ENCODE data around the gene PROKR1. TPM values are rescaled to one million over a fixed set of nuclear protein-coding genes. Genes with fewer than 3 reads are reported as not detected.
A peak's percentile ranks its signal among the peaks of the same experiment; 100 is the strongest.

PROKR1 gene
- total RNA-seq (not detected in 2 replicates), polyA plus RNA-seq (0.01 TPM in 1 of 2 replicates, not detected in the other), polyA minus RNA-seq (not detected in 2 replicates)
- 0.02 TPM for total RNA-seq (2013)

DNA sequence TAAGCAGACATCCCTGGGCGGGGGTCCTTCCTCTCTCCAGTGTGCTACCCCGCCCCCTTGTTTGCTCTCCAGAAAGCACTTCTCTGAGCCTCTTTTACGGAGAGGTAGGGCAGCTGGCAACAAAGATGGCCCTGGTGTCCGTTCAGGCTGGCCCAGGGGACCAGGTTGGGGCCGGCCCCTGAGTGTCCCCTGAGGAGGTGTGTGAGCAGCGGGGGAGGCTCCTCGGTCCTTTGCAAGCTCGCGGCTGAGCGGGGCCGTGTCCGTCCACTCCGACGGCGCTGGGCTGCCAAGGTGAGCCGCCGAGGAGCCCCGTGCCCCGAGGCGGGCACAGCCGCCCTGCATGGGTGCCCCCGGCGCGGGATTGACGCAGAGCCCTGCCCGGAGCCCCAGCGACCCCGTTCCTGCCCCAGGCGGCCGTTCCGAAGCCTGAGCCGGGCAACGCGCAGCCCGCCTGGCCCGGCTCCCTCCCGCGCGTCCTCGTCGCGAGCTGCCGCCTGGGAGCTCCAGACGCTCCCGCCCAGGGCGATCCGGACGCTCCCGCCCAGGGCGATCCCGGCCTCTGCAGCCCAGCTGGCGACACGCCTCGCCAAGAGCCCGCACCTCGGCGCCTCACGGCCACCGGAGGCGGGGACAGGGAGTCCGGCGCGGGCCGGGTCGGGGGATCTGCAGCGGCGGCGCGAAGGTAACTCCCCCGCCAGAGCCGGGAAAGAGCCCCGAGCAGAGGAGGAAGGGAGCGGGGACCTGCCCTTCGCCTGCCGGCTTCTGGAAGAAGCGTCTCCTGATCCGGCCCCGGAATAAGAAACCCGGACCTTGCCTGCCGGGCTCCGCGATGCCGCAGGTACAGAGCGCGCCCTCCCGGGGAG, at the start of gene PROKR1:
TSS of gene PROKR1 (plus strand) at position 569 of the 863 bp plus-strand sequence. CDS start 2,243 bp downstream, outside the sequence.
- intact Hi-C loops (cut with micrococcal nuclease): no loop called here
- H3K79me2 ChIP-seq (ENCODE audit: control insufficient read depth, insufficient read depth, low read length): no peaks in the 10 kb centered on the region
- ChIA-PET CTCF (no interaction called here), POLR2A (no interaction called here)
- Mint-ChIP-seq H3K4me1 (peaks cover 6% of the 10 kb centered on the region), H3K27ac (no peak within 1 kb of the TSS), H3K4me3 (peak within 1 kb of the TSS; percentile 61), H3K27me3 (peaks cover 69% of the 10 kb centered on the region), H3K9me3 (ENCODE audit: insufficient read depth) (peaks cover 11% of the 10 kb centered on the region)
- peak within 1 kb of the TSS; percentile 85 for H3K4me2 ChIP-seq (replicated peaks; ENCODE audit: low read depth, low read length, poor library complexity, severe bottlenecking)
- H3K4me3 ChIP-seq (ENCODE audit: control extremely low read depth in 1 of 5, extremely low read depth in 1 of 5, insufficient read depth in 1 of 5, low read depth in 2 of 5, low read length in 4 of 5): peak within 1 kb of the TSS in 3 of 5 experiments; percentile 36 to 40 (median 37)
- H3K9me3 ChIP-seq (ENCODE audit: control extremely low read depth in 1 of 3, control insufficient read depth in 2 of 3, insufficient read depth in 1 of 3, low read length in 2 of 3): peaks cover 0 to 10% (median 0%) of the 10 kb centered on the region in 3 donors
- no peaks in the 10 kb centered on the region for H4K20me1 ChIP-seq (ENCODE audit: control insufficient read depth, insufficient read depth, low read length, poor library complexity, severe bottlenecking)
- ATAC-seq (ENCODE audit: low read depth) (no peak), DNase-seq (peak; percentile 29)
- peak within 1 kb of the TSS; percentile 58 for H2AFZ ChIP-seq (ENCODE audit: insufficient read depth, low read depth, low read length, poor library complexity, severe bottlenecking)
- peaks cover 10 to 21% of the 10 kb centered on the region in 2 donors for H3K4me1 ChIP-seq (ENCODE audit: control insufficient read depth in 2 of 2, insufficient read depth in 2 of 2, low read length in 2 of 2)
- TF ChIP-seq, protein P1, sequence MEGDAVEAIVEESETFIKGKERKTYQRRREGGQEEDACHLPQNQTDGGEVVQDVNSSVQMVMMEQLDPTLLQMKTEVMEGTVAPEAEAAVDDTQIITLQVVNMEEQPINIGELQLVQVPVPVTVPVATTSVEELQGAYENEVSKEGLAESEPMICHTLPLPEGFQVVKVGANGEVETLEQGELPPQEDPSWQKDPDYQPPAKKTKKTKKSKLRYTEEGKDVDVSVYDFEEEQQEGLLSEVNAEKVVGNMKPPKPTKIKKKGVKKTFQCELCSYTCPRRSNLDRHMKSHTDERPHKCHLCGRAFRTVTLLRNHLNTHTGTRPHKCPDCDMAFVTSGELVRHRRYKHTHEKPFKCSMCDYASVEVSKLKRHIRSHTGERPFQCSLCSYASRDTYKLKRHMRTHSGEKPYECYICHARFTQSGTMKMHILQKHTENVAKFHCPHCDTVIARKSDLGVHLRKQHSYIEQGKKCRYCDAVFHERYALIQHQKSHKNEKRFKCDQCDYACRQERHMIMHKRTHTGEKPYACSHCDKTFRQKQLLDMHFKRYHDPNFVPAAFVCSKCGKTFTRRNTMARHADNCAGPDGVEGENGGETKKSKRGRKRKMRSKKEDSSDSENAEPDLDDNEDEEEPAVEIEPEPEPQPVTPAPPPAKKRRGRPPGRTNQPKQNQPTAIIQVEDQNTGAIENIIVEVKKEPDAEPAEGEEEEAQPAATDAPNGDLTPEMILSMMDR (IDR thresholded peaks at IDR 0.05): no peak
- TF ChIP-seq EZH2 (IDR thresholded peaks at IDR 0.05; ENCODE audit: borderline replicate concordance, insufficient read depth, low read depth, low read length, poor library complexity, severe bottlenecking): peak; percentile 32
- 4% methylated on average over 86 of the region's 86 CpGs for WGBS (ENCODE audit: insufficient coverage)
- H3K9ac ChIP-seq (ENCODE audit: low read length): peak within 1 kb of the TSS; percentile 58
- H3K27ac ChIP-seq (ENCODE audit: low read length in 2 of 2): no peak within 1 kb of the TSS
- no peaks in the 10 kb centered on the region for H3K36me3 ChIP-seq (replicated peaks in 1 of 2; ENCODE audit: control extremely low read depth in 1 of 2, control insufficient read depth in 1 of 2, extremely low read depth in 1 of 2, insufficient read depth in 2 of 2, low read length in 1 of 2)
- peaks cover 0 to 56% (median 30%) of the 10 kb centered on the region in 4 experiments for H3K27me3 ChIP-seq (replicated peaks in 1 of 4; ENCODE audit: control extremely low read depth in 1 of 4, control insufficient read depth in 3 of 4, insufficient read depth in 4 of 4, low read length in 3 of 4)

DNA sequence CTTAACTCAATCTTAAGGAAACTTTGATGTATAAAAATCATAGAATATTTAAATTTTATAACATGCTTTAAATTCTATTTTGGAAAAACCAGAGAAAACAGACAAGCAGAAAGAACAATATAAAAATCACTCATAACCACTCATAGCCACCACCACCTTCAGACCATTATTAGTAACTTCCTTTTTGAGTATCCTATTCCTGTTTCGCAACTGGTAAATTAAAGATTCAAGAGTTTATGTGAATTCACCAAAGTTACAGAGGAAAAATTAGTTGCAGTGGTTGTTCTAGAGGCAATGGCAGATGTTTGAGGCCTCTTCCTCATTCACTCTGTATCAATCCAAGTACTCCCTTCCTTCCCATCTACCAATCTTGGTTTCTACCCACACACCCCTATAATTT, 49.3 kb upstream of the PROKR1 start:
- TF ChIP-seq EZH2 (IDR thresholded peaks at IDR 0.05; ENCODE audit: borderline replicate concordance, insufficient read depth, low read depth, low read length, poor library complexity, severe bottlenecking): no peak
- TF ChIP-seq, protein P1 (IDR thresholded peaks at IDR 0.05): no peak
- WGBS (ENCODE audit: insufficient coverage): no CpG with 5 or more reads among the region's 1 CpG
- Histone ChIP-seq H3K9ac (ENCODE audit: low read length) (no peak overlapping the region), H3K27ac (ENCODE audit: low read length in 2 of 2) (no peak overlapping the region), H4K20me1 (ENCODE audit: control insufficient read depth, insufficient read depth, low read length, poor library complexity, severe bottlenecking) (no peaks in the 10 kb centered on the region), H3K36me3 (replicated peaks in 1 of 2; ENCODE audit: control extremely low read depth in 1 of 2, control insufficient read depth in 1 of 2, extremely low read depth in 1 of 2, insufficient read depth in 2 of 2, low read length in 1 of 2) (no peaks in the 10 kb centered on the region), H3K9me3 (ENCODE audit: control extremely low read depth in 1 of 3, control insufficient read depth in 2 of 3, insufficient read depth in 1 of 3, low read length in 2 of 3) (no peaks in the 10 kb centered on the region), H3K79me2 (ENCODE audit: control insufficient read depth, insufficient read depth, low read length) (no peaks in the 10 kb centered on the region), H3K4me1 (ENCODE audit: control insufficient read depth in 2 of 2, insufficient read depth in 2 of 2, low read length in 2 of 2) (peaks cover 5 to 9% of the 10 kb centered on the region in 2 donors), H3K4me2 (replicated peaks; ENCODE audit: low read depth, low read length, poor library complexity, severe bottlenecking) (no peak overlapping the region), H2AFZ (ENCODE audit: insufficient read depth, low read depth, low read length, poor library complexity, severe bottlenecking) (no peak overlapping the region), H3K4me3 (ENCODE audit: control extremely low read depth in 1 of 5, extremely low read depth in 1 of 5, insufficient read depth in 1 of 5, low read depth in 2 of 5, low read length in 4 of 5) (no peak overlapping the region), H3K27me3 (replicated peaks in 1 of 4; ENCODE audit: control extremely low read depth in 1 of 4, control insufficient read depth in 3 of 4, insufficient read depth in 4 of 4, low read length in 3 of 4) (no peaks in the 10 kb centered on the region)
- DNase-seq (no peak), ATAC-seq (ENCODE audit: low read depth) (no peak)
- intact Hi-C loops (cut with micrococcal nuclease): loop anchor here (1.0 to 2.0 kb wide), 2 partner anchors 131 to 331 kb away; no protein-coding TSS in a partner anchor
- Mint-ChIP-seq H3K27me3 (no peaks in the 10 kb centered on the region), H3K4me3 (no peak overlapping the region), H3K27ac (no peak overlapping the region), H3K9me3 (ENCODE audit: insufficient read depth) (no peaks in the 10 kb centered on the region), H3K4me1 (peaks cover 14% of the 10 kb centered on the region)
- POLR2A ChIA-PET: no interaction called here
- CTCF ChIA-PET: interaction anchor here (1.1 to 4.2 kb wide), 6 partner anchors 7 to 129 kb away, joined by 3 to 54 read pairs (median 10); partner anchors contain the start of genes APLF and FBXO48

All from B cell (primary cell).